Measurements from ENCODE around the gene G6PC1. TPM values are rescaled to one million over a fixed set of nuclear protein-coding genes. Genes with fewer than 3 reads are reported as not detected.

G6PC1 gene
- total RNA-seq, 1 donor from 2014 or later = not detected

- Mint-ChIP-seq H3K27me3 (ENCODE audit: insufficient read depth) (no peaks in the 10 kb centered on the region), H3K4me1 (ENCODE audit: low read depth) (no peaks in the 10 kb centered on the region), H3K4me3 (no peak overlapping the region), H3K27ac (no peak overlapping the region), H3K9me3 (no peaks in the 10 kb centered on the region), H3K36me3 (ENCODE audit: low read depth) (peaks cover 39% of the 10 kb centered on the region)
- intact Hi-C loops (cut with micrococcal nuclease) = no loop called here
- no peak for DNase-seq (ENCODE audit: low spot score)
Observed at GRCh38 chr17:42950044-42950783, 49.6 kb downstream of the G6PC1 start.

Other genes with a start within 250 kb of the G6PC1 start
- gene TUBG2, start 241.5 kb upstream of the G6PC1 start, total RNA-seq = 9.1 and 11.6 TPM in 2 replicates
- 0.52 and 0.76 TPM in 2 replicates for gene PLEKHH3, start 223.8 kb upstream of the G6PC1 start, total RNA-seq
- 0.15 and 0.21 TPM in 2 replicates for gene CCR10, start 219.0 kb upstream of the G6PC1 start, total RNA-seq
- 1.8 and 2.2 TPM in 2 replicates for gene CNTNAP1, start 218.3 kb upstream of the G6PC1 start, total RNA-seq
- gene EZH1, start 155.8 kb upstream of the G6PC1 start, total RNA-seq = 35.6 and 40.0 TPM in 2 replicates
- gene RAMP2, start 139.6 kb upstream of the G6PC1 start, total RNA-seq = not detected in 2 replicates
- 93.6 and 97.0 TPM in 2 replicates for gene VPS25, start 127.3 kb upstream of the G6PC1 start, total RNA-seq
- gene WNK4, start 120.2 kb upstream of the G6PC1 start, total RNA-seq = 0.12 and 0.29 TPM in 2 replicates
- 53.5 and 59.3 TPM in 2 replicates for gene COA3, start 102.1 kb upstream of the G6PC1 start, total RNA-seq
- gene CNTD1, start 101.9 kb upstream of the G6PC1 start, total RNA-seq = not detected in 2 replicates
- 100 and 110 TPM in 2 replicates for gene BECN1, start 76.5 kb upstream of the G6PC1 start, total RNA-seq
- 217 and 220 TPM in 2 replicates for gene PSME3, start 67.4 kb upstream of the G6PC1 start, total RNA-seq
- 3.6 and 4.0 TPM in 2 replicates for gene AOC2, start 56.2 kb upstream of the G6PC1 start, total RNA-seq
- 1.9 and 3.7 TPM in 2 replicates for gene AOC3, start 49.6 kb upstream of the G6PC1 start, total RNA-seq
- gene AARSD1, start 63.7 kb downstream of the G6PC1 start, total RNA-seq = 78.2 and 85.5 TPM in 2 replicates
- 1.0 and 1.6 TPM in 2 replicates for gene PTGES3L, start 79.3 kb downstream of the G6PC1 start, total RNA-seq
- gene RUNDC1, start 79.8 kb downstream of the G6PC1 start, total RNA-seq = 16.9 and 18.8 TPM in 2 replicates
- gene RPL27, start 97.6 kb downstream of the G6PC1 start, total RNA-seq = 1,049 and 1,126 TPM in 2 replicates
- 65.8 and 67.0 TPM in 2 replicates for gene IFI35, start 106.0 kb downstream of the G6PC1 start, total RNA-seq
- gene VAT1, start 121.6 kb downstream of the G6PC1 start, total RNA-seq = 17.3 TPM in 2 replicates
- gene RND2, start 124.4 kb downstream of the G6PC1 start, total RNA-seq = 0.07 TPM in 1 of 2 replicates, not detected in the other
- 76.1 and 79.8 TPM in 2 replicates for gene BRCA1, start 224.6 kb downstream of the G6PC1 start, total RNA-seq

All from activated T-helper 1 cell treated with anti-CD3 and anti-CD28 coated beads, Interleukin-12 subunit alpha, Interleukin-12 subunit beta, Interleukin-2, Interleukin-4 antibody, amounts not matched to agents 30 ng/mL and 10 ng/mL and 1 ng/mL, durations not matched to agents 14 hours and 24 hours and 36 hours (primary cell).